Peyer's patch (tissue), 4 donors: ENCODE measurements around the gene GFPT1.

Experiments
- CTCF ChIP-seq, 6 experiments: fragments of 450-650 bp in 4 of 6; fragments of 200-600 bp in 2 of 6; sonication (generic) in 1 of 6; IDR thresholded peaks; one replicate each; pipeline ENCODE4 v1.5.1; 2017 to 2019; ENCODE audit warnings: antibody characterized with exemption in 6 of 6, mild to moderate bottlenecking in 3 of 6, moderate library complexity in 1 of 6
- POLR2A ChIP-seq, 2 donors: fragments of 450-650 bp; IDR thresholded peaks; one replicate each; pipeline ENCODE4 v1.5.1; 2017; ENCODE audit warnings: antibody characterized with exemption in 2 of 2, mild to moderate bottlenecking in 2 of 2, moderate library complexity in 2 of 2

DNA sequence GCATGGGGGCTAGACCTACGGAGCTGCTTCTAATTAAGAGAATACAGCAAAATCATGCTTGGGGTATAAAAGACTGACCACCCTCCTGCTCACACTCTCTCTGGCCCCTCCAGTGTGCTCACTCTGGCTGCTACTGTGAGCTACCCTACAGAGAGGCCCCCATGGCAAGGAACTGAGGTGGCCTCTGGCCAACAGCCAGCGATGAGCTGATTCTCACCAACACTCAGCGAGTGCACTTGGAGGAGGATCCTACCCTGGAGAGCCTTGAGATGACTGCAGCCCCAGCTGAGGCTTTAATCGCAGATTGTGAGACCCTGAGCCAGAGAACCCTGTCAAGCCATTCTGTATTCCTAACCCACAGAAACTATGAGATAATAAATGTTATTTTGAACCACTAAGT lies 88.2 kb downstream of the GFPT1 start:
- TF ChIP-seq CTCF (IDR thresholded peaks at IDR 0.05) (no peak), POLR2A (IDR thresholded peaks at IDR 0.05) (no peak)
